K562 (cell line): ENCODE results near the gene EFNA2. TPM values are rescaled to one million over a fixed set of nuclear protein-coding genes. Genes with fewer than 3 reads are reported as not detected.

Experiments
- CHD2 ChIP-seq: IDR thresholded peaks from 2 replicates; pipeline ENCODE4 v1.6.1; 2011; ENCODE audit warnings: low read depth, low read length
- KDM5B ChIP-seq: fragments of 200-600 bp; sonication (generic); IDR thresholded peaks from 2 replicates; pipeline ENCODE4 v1.6.1; 2012; ENCODE audit warnings: low read depth, mild to moderate bottlenecking, moderate library complexity, low read length, control low read depth, inconsistent platforms; ENCODE audit not compliant: insufficient replicate concordance
- SIN3A ChIP-seq, 2 experiments: fragments of 150-350 bp in 1 of 2; IDR thresholded peaks; 2 replicates each; pipeline ENCODE4 v1.6.1; 2011 to 2016; ENCODE audit warnings: borderline replicate concordance in 2 of 2, low read depth in 2 of 2, low read length in 2 of 2, mild to moderate bottlenecking in 2 of 2, moderate library complexity in 2 of 2; ENCODE audit not compliant: control insufficient read depth in 1 of 2
- SIX5 ChIP-seq, 2 experiments: IDR thresholded peaks; 2 replicates each; pipeline ENCODE4 v1.6.1; 2011; ENCODE audit warnings: low read length in 2 of 2, borderline replicate concordance in 1 of 2, low read depth in 1 of 2, mild to moderate bottlenecking in 1 of 2, moderate library complexity in 1 of 2; ENCODE audit not compliant: insufficient read depth in 1 of 2
- SMAD4 ChIP-seq: fragments of 250-450 bp; sonication (Bioruptor Pico); conservative IDR thresholded peaks from 2 replicates; pipeline ENCODE4 v1.8.0; 2021; ENCODE audit warnings: inconsistent platforms, mild to moderate bottlenecking, moderate library complexity
- SMARCE1 ChIP-seq: fragments of 450-650 bp; IDR thresholded peaks from 2 replicates; pipeline ENCODE4 v1.7.1; 2016; ENCODE audit warnings: mild to moderate bottlenecking
- TCFL5 ChIP-seq: fragments of 250-450 bp; sonication (Bioruptor Pico); conservative IDR thresholded peaks from 2 replicates; pipeline ENCODE4 v1.6.1; 2021; ENCODE audit warnings: mild to moderate bottlenecking, moderate library complexity, matching md5 sums
- TGIF2 ChIP-seq: sonication (generic); formaldehyde crosslinking; IDR thresholded peaks from 2 replicates; pipeline ENCODE4 v1.8.1; 2022; ENCODE audit warnings: mild to moderate bottlenecking, missing genetic modification reagents, moderate library complexity
- ZBED1 ChIP-seq: IDR thresholded peaks from 2 replicates; pipeline ENCODE4 v1.6.1; 2014
- ZNF121 ChIP-seq: sonication (generic); formaldehyde crosslinking; conservative IDR thresholded peaks from 2 replicates; pipeline ENCODE4 v1.8.0; 2022; ENCODE audit warnings: missing genetic modification reagents
- ZNF197 ChIP-seq: fragments of 200-800 bp; sonication (Bioruptor generic); IDR thresholded peaks from 2 replicates; pipeline ENCODE4 v1.6.1; 2016; ENCODE audit warnings: low read depth, missing genetic modification characterization, missing compliant biosample characterization
- ZNF586 ChIP-seq: fragments of 450-650 bp; formaldehyde crosslinking; conservative IDR thresholded peaks from 2 replicates; pipeline ENCODE4 v1.4.0; 2020; ENCODE audit warnings: mild to moderate bottlenecking, moderate library complexity
- ZNF644 ChIP-seq: fragments of 200-800 bp; sonication (Bioruptor generic); IDR thresholded peaks from 2 replicates; pipeline ENCODE4 v1.6.1; 2016; ENCODE audit warnings: low read depth, missing genetic modification characterization, missing compliant biosample characterization
- polyA plus RNA-seq, 8 experiments: library from polyadenylated mRNA; depleted of rRNA in 4 of 8; stranded (reverse) in 5 of 8; unstranded in 3 of 8; fragments of >200 nt; fragmentation: Nextera tagmentation in 2 of 8; fragmentation: Illumina TruSeq in 1 of 8; extraction: Ambion mirVana in 2 of 8; extraction: Trizol in 1 of 8; gene quantifications; 2 replicates each; pipeline versions ENCODE4 v1.2.1 to v1.2.3, GENCODE V29; 2011 to 2014; ENCODE audit warnings: inconsistent platforms in 1 of 8, missing spikeins in 1 of 8
- total RNA-seq, 7 experiments: library from RNA; depleted of rRNA in 6 of 7; stranded (reverse); fragments of >200 nt in 6 of 7; fragmentation: Illumina TruSeq in 2 of 7; extraction: Trizol in 2 of 7; gene quantifications; 2 replicates each; pipeline versions ENCODE4 v1.2.1 to v1.2.3, GENCODE V29; 2011 to 2021; ENCODE audit warnings: low replicate concordance in 1 of 7
- TF ChIP-seq, protein P1 (sequence below), 3 experiments: fragments of 200-800 bp in 1 of 3; sonication (Bioruptor generic) in 1 of 3; sonication (generic) in 1 of 3; formaldehyde crosslinking in 1 of 3; IDR thresholded peaks; 2 replicates each; pipeline versions ENCODE4 v1.6.1 to v1.8.0; 2016 to 2022; ENCODE audit warnings: mild to moderate bottlenecking in 2 of 3, missing compliant biosample characterization in 2 of 3, missing genetic modification characterization in 2 of 3, missing genetic modification reagents in 1 of 3
- TF ChIP-seq, protein P2 (sequence below): sonication (generic); formaldehyde crosslinking; IDR thresholded peaks from 2 replicates; pipeline ENCODE4 v1.8.0; 2022; ENCODE audit warnings: missing genetic modification reagents, mild to moderate bottlenecking, moderate library complexity, borderline replicate concordance
- TF ChIP-seq, protein P3 (sequence below): sonication (generic); formaldehyde crosslinking; IDR thresholded peaks from 2 replicates; pipeline ENCODE4 v1.8.0; 2022; ENCODE audit warnings: mild to moderate bottlenecking, missing genetic modification reagents
- TF ChIP-seq, protein P4 (sequence below): fragments of 150-350 bp; IDR thresholded peaks from 2 replicates; pipeline ENCODE4 v1.6.1; 2014; ENCODE audit warnings: low read depth, mild to moderate bottlenecking, low read length, borderline replicate concordance
- TF ChIP-seq, protein P5 (sequence below): fragments of 450-650 bp; formaldehyde crosslinking; conservative IDR thresholded peaks from 2 replicates; pipeline ENCODE4 v1.4.0; 2022; ENCODE audit warnings: mild to moderate bottlenecking, missing genetic modification characterization

Gene EFNA2
- total and polyA plus RNA-seq, 9 of the 15 experiments (the other 6 are each of a cell fraction or from before 2014, with no cell fraction given) = 0.11 to 0.44 (median 0.15) TPM; not detected in 6

DNA sequence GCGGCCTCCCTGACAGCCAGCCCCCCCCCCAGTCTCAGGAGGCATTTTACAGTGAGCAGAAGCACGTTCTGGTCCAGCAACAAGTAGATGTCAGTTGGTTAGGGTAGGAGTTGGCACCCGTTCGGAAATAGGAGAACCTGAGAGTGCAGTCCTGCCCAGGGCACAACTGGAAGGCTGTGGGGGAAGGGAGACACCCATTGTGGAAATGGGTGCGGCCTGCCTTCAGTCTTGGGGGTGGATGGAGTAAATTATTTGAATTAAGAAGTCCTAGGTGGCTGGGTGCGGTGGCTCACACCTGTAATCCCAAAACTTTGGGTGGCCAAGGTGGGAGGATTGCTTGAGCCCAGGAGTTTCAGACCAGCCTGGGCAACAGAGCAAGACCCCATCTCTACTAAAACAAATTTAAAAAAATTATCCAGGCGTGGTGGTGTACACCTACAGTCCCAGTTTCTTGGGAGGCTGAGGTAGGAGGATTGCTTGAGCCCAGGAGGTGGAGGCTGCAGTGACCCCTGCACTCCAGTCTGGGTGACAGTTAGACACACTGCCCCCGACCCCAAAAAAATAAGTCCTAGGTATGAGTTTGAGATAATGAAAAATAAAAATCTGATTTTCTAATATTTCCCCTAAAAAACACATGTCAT lies 15.3 kb upstream of the EFNA2 start (continued):
- TF ChIP-seq, protein P1, sequence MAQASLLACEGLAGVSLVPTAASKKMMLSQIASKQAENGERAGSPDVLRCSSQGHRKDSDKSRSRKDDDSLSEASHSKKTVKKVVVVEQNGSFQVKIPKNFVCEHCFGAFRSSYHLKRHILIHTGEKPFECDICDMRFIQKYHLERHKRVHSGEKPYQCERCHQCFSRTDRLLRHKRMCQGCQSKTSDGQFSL (CRISPR knock-in tag; IDR thresholded peaks at IDR 0.05) = peak; percentile 96
- TF ChIP-seq, protein P1 (tag; IDR thresholded peaks at IDR 0.05) = peak in 1 of 2 experiments; percentile 60; a peak in 2 of 4 replicates
- TF ChIP-seq, protein P2, sequence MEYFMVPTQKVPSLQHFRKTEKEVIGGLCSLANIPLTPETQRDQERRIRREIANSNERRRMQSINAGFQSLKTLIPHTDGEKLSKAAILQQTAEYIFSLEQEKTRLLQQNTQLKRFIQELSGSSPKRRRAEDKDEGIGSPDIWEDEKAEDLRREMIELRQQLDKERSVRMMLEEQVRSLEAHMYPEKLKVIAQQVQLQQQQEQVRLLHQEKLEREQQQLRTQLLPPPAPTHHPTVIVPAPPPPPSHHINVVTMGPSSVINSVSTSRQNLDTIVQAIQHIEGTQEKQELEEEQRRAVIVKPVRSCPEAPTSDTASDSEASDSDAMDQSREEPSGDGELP (CRISPR knock-in tag) = peak; percentile 63; the same call in 1 of the 2 replicates
- TF ChIP-seq TCFL5 (CRISPR knock-in tag) (no peak), SMARCE1 (0 out of 2 replicates have a peak, but pooled peaks have one; percentile 6), ZNF586 (CRISPR knock-in tag) (0 out of 2 replicates have a peak, but pooled peaks have one; percentile 28), SMAD4 (CRISPR knock-in tag) (no peak), CHD2 (peak; percentile 34; the same call in 1 of the 2 replicates), ZNF644 (no peak), TGIF2 (0 out of 2 replicates have a peak, but pooled peaks have one; percentile 63), ZNF121 (CRISPR knock-in tag) (peak; percentile 95), ZBED1 (0 out of 2 replicates have a peak, but pooled peaks have one; percentile 11), SIN3A (IDR thresholded peaks at IDR 0.05; ENCODE audit: borderline replicate concordance in 2 of 2, control insufficient read depth in 1 of 2, low read depth in 2 of 2, low read length in 2 of 2) (no peak), ZNF197 (CRISPR knock-in tag) (no peak), SIX5 (IDR thresholded peaks at IDR 0.05; ENCODE audit: borderline replicate concordance in 1 of 2, insufficient read depth in 1 of 2, low read depth in 1 of 2, low read length in 2 of 2) (no peak), KDM5B (no peak)
- TF ChIP-seq, protein P3, sequence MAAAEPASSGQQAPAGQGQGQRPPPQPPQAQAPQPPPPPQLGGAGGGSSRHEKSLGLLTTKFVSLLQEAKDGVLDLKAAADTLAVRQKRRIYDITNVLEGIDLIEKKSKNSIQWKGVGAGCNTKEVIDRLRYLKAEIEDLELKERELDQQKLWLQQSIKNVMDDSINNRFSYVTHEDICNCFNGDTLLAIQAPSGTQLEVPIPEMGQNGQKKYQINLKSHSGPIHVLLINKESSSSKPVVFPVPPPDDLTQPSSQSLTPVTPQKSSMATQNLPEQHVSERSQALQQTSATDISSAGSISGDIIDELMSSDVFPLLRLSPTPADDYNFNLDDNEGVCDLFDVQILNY (CRISPR knock-in tag) = no peak
- TF ChIP-seq, protein P4, sequence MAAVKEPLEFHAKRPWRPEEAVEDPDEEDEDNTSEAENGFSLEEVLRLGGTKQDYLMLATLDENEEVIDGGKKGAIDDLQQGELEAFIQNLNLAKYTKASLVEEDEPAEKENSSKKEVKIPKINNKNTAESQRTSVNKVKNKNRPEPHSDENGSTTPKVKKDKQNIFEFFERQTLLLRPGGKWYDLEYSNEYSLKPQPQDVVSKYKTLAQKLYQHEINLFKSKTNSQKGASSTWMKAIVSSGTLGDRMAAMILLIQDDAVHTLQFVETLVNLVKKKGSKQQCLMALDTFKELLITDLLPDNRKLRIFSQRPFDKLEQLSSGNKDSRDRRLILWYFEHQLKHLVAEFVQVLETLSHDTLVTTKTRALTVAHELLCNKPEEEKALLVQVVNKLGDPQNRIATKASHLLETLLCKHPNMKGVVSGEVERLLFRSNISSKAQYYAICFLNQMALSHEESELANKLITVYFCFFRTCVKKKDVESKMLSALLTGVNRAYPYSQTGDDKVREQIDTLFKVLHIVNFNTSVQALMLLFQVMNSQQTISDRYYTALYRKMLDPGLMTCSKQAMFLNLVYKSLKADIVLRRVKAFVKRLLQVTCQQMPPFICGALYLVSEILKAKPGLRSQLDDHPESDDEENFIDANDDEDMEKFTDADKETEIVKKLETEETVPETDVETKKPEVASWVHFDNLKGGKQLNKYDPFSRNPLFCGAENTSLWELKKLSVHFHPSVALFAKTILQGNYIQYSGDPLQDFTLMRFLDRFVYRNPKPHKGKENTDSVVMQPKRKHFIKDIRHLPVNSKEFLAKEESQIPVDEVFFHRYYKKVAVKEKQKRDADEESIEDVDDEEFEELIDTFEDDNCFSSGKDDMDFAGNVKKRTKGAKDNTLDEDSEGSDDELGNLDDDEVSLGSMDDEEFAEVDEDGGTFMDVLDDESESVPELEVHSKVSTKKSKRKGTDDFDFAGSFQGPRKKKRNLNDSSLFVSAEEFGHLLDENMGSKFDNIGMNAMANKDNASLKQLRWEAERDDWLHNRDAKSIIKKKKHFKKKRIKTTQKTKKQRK = no peak
- TF ChIP-seq, protein P5, sequence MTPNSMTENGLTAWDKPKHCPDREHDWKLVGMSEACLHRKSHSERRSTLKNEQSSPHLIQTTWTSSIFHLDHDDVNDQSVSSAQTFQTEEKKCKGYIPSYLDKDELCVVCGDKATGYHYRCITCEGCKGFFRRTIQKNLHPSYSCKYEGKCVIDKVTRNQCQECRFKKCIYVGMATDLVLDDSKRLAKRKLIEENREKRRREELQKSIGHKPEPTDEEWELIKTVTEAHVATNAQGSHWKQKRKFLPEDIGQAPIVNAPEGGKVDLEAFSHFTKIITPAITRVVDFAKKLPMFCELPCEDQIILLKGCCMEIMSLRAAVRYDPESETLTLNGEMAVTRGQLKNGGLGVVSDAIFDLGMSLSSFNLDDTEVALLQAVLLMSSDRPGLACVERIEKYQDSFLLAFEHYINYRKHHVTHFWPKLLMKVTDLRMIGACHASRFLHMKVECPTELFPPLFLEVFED (CRISPR knock-in tag) = peak; percentile 53; the same call in 1 of the 2 replicates
